Glutamatergic neuron (in vitro differentiated cells): ENCODE data around the gene GNAZ. TPM values are rescaled to one million over a fixed set of nuclear protein-coding genes. Genes with fewer than 3 reads are reported as not detected.

Experiments
- DNase-seq: peaks from one replicate; pipeline ENCODE4 v3.0.0; 2022
- H3K27ac Mint-ChIP-seq: one replicate; pipeline ENCODE4 v1.8.0; 2020; ENCODE audit warnings: mild to moderate bottlenecking, mixed read lengths, inconsistent platforms; ENCODE audit not compliant: unreplicated experiment
- H3K27me3 Mint-ChIP-seq: one replicate; pipeline ENCODE4 v1.8.0; 2020; ENCODE audit warnings: mild to moderate bottlenecking, moderate library complexity, mixed read lengths, inconsistent platforms; ENCODE audit not compliant: unreplicated experiment
- H3K36me3 Mint-ChIP-seq: one replicate; pipeline ENCODE4 v1.8.0; 2020; ENCODE audit warnings: mild to moderate bottlenecking, mixed read lengths, inconsistent platforms; ENCODE audit not compliant: unreplicated experiment
- H3K4me1 Mint-ChIP-seq: one replicate; pipeline ENCODE4 v1.8.0; 2020; ENCODE audit warnings: mild to moderate bottlenecking, low read depth, mixed read lengths, inconsistent platforms; ENCODE audit not compliant: unreplicated experiment
- H3K4me3 Mint-ChIP-seq: one replicate; pipeline ENCODE4 v1.8.0; 2020; ENCODE audit warnings: mild to moderate bottlenecking, mixed read lengths, inconsistent platforms; ENCODE audit not compliant: unreplicated experiment
- H3K9me3 Mint-ChIP-seq: one replicate; pipeline ENCODE4 v1.8.0; 2020; ENCODE audit warnings: mild to moderate bottlenecking, moderate library complexity, mixed read lengths, inconsistent platforms; ENCODE audit not compliant: unreplicated experiment
- CTCF ChIP-seq: fragments of 200-600 bp; sonication (generic); IDR thresholded peaks from one replicate; pipeline ENCODE4 v1.5.0; 2021; ENCODE audit not compliant: partially characterized antibody, unreplicated experiment
- total RNA-seq: library from RNA; stranded (reverse); fragmentation: NEBNext Ultra II Directional; extraction: Animal tissue kit (Norgen Biotek cat#: 25700); gene quantifications from one replicate; pipeline ENCODE4 v1.2.1, GENCODE V29; 2021; ENCODE audit not compliant: unreplicated experiment

GNAZ gene
- total RNA-seq, 1 donor from 2014 or later, result 82.5 TPM

GRCh38 chr22:23062616-23063538, 7.4 kb upstream of the GNAZ start:
- DNase-seq, result no peak
- Mint-ChIP-seq H3K9me3 (peaks cover 13% of the 10 kb centered on the region), H3K4me3 (no peak overlapping the region), H3K4me1 (peaks cover 19% of the 10 kb centered on the region), H3K36me3 (no peaks in the 10 kb centered on the region), H3K27ac (no peak overlapping the region), H3K27me3 (peaks cover 13% of the 10 kb centered on the region)
- no peak for TF ChIP-seq CTCF

- H3K4me1 Mint-ChIP-seq, result peaks cover 22% of the 10 kb centered on the region
- no peak for DNase-seq
- H3K27me3 Mint-ChIP-seq, result peaks cover 15% of the 10 kb centered on the region
These were observed 6.6 kb upstream of the GNAZ start for GRCh38 chr22:23063539-23064380.

GRCh38 chr22:23064381-23065068, 5.8 kb upstream of the GNAZ start:
- DNase-seq, result no peak
- peaks cover 16% of the 10 kb centered on the region for H3K9me3 Mint-ChIP-seq
- peaks cover 4% of the 10 kb centered on the region for H3K36me3 Mint-ChIP-seq
- no peak overlapping the region for H3K4me3 Mint-ChIP-seq
- no peak overlapping the region for H3K27ac Mint-ChIP-seq
- TF ChIP-seq CTCF, result no peak
- peaks cover 16% of the 10 kb centered on the region for H3K27me3 Mint-ChIP-seq
- peaks cover 22% of the 10 kb centered on the region for H3K4me1 Mint-ChIP-seq

More at GRCh38 chr22:23063539-23064380, 6.6 kb upstream of the GNAZ start:
- Mint-ChIP-seq H3K9me3 (peaks cover 14% of the 10 kb centered on the region), H3K27ac (no peak overlapping the region), H3K4me3 (no peak overlapping the region), H3K36me3 (peaks cover 4% of the 10 kb centered on the region)
- no peak for TF ChIP-seq CTCF

GRCh38 chr22:23065069-23065451, 5.3 kb upstream of the GNAZ start:
- DNase-seq, result no peak
- Mint-ChIP-seq H3K9me3 (peaks cover 19% of the 10 kb centered on the region), H3K4me1 (peaks cover 22% of the 10 kb centered on the region), H3K27ac (no peak overlapping the region), H3K4me3 (no peak overlapping the region), H3K27me3 (peaks cover 18% of the 10 kb centered on the region), H3K36me3 (peaks cover 4% of the 10 kb centered on the region)
- TF ChIP-seq CTCF, result no peak
